Measurements from ENCODE around the gene TUBB4A. TPM values are rescaled to one million over a fixed set of nuclear protein-coding genes. Genes with fewer than 3 reads are reported as not detected.
A peak's percentile ranks its signal among the peaks of the same experiment; 100 is the strongest.

TUBB4A gene
- total and polyA plus RNA-seq, 9 of the 15 experiments (the other 6 are each of a cell fraction or from before 2014, with no cell fraction given), result 0.14 to 7.0 (median 0.75) TPM

GRCh38 chr19:6532244-6532999 lies 30.3 kb upstream of the TUBB4A start (continued):
- TF ChIP-seq ZBTB40 (IDR thresholded peaks at IDR 0.05) (peak; percentile 78), ZBTB40 (CRISPR knock-in tag; IDR thresholded peaks at IDR 0.05) (no peak), EHMT2 (IDR thresholded peaks at IDR 0.05) (peak; percentile 82), CXXC5 (CRISPR knock-in tag; IDR thresholded peaks at IDR 0.05) (peak; percentile 37; the same call in 1 of the 2 replicates), BCLAF1 (IDR thresholded peaks at IDR 0.05; ENCODE audit: borderline replicate concordance in 1 of 2, control insufficient read depth in 1 of 2, low read depth in 2 of 2, low read length in 1 of 2) (0 out of 4 replicates have a peak, but pooled peaks of 1 of the 2 experiments have one; percentile 67), STAT5A (IDR thresholded peaks at IDR 0.05; ENCODE audit: borderline replicate concordance, low read length) (peak; percentile 35; the same call in 1 of the 2 replicates), ZNF609 (CRISPR knock-in tag; IDR thresholded peaks at IDR 0.05; ENCODE audit: borderline replicate concordance) (peak; percentile 35; the same call in 1 of the 2 replicates)
